ENCODE results near the gene NKG7. TPM values are rescaled to one million over a fixed set of nuclear protein-coding genes. Genes with fewer than 3 reads are reported as not detected.

Gene NKG7
- total and polyA plus RNA-seq, 7 donors = 1.2 to 14.5 (median 3.1) TPM; not detected in 3

DNA sequence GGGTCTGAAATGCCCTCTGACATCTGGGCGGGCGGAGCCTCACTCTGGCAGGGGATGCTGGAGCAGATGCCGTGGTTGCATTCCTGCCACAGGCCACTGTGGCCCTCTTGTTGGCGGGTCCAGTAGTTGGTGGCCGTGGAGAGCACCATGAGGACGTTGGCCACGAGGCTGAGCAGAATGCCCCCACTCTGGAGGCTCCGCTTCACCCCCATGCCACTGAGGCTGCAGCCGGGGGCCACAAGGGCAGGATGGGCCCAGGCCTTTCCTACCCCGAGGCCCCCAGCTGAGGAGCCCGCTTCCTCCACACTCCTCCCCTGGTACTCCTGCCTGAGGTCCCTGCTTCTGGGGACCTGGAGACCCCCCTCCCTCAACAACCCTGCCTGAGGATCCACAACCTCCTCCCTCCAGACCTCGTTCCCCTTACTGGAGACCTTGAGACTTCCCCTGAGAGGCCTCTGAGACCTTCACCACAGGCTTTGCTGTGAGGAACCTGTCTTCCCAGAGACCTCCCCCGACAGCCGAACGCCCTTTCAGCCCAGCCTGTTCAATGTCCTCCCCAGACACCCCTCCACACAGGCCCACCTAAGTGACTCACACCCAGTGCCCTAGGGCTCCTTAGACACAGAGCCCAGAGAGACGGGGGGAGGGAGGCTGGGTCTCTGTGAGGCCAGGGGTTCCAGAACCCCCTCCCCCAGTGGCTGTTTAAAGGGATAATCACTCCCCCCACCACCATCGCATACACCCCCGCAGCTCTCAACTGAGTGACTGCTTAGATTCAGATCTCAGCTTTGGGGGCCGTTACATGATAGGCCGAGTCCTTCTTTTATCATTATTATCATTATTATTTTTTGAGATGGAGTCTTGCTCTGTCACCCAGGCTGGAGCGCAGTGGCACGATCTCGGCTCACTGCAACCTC, 3.8 kb downstream of the NKG7 start, which contains the start of gene CLDND2:
TSS of gene CLDND2 (minus strand) at position 638 of the 917 bp plus-strand sequence. CDS start at position 212, 426 bp downstream.
- DNase-seq = no peak
- Histone ChIP-seq H3K4me1 (peaks cover 0 to 39% (median 23%) of the 10 kb centered on the region in 4 donors), H3K9me3 (no peaks in the 10 kb centered on the region), H3K4me3 (peak within 1 kb of the TSS; percentile 64 to 93 (median 74)), H3K27ac (peak within 1 kb of the TSS; percentile 97 to 100 (median 98)), H3K36me3 (no peaks in the 10 kb centered on the region), H3K27me3 (no peaks in the 10 kb centered on the region)
- TF ChIP-seq EP300 (IDR thresholded peaks at IDR 0.05) = no peak
- no peak for TF ChIP-seq POLR2AphosphoS5 (IDR thresholded peaks at IDR 0.05)
- TF ChIP-seq, protein P1, sequence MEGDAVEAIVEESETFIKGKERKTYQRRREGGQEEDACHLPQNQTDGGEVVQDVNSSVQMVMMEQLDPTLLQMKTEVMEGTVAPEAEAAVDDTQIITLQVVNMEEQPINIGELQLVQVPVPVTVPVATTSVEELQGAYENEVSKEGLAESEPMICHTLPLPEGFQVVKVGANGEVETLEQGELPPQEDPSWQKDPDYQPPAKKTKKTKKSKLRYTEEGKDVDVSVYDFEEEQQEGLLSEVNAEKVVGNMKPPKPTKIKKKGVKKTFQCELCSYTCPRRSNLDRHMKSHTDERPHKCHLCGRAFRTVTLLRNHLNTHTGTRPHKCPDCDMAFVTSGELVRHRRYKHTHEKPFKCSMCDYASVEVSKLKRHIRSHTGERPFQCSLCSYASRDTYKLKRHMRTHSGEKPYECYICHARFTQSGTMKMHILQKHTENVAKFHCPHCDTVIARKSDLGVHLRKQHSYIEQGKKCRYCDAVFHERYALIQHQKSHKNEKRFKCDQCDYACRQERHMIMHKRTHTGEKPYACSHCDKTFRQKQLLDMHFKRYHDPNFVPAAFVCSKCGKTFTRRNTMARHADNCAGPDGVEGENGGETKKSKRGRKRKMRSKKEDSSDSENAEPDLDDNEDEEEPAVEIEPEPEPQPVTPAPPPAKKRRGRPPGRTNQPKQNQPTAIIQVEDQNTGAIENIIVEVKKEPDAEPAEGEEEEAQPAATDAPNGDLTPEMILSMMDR (IDR thresholded peaks at IDR 0.05) = no peak
- no peak for TF ChIP-seq POLR2A (IDR thresholded peaks at IDR 0.05)
- intact Hi-C loops (cut with DNase I) = loop anchor here (2.0 to 10.0 kb wide), 2 partner anchors 26 to 206 kb away; partner anchors contain the start of gene ZNF175
- 61 to 69% methylated on average over 23 of the region's 23 CpGs for WGBS, 2 donors

DNA sequence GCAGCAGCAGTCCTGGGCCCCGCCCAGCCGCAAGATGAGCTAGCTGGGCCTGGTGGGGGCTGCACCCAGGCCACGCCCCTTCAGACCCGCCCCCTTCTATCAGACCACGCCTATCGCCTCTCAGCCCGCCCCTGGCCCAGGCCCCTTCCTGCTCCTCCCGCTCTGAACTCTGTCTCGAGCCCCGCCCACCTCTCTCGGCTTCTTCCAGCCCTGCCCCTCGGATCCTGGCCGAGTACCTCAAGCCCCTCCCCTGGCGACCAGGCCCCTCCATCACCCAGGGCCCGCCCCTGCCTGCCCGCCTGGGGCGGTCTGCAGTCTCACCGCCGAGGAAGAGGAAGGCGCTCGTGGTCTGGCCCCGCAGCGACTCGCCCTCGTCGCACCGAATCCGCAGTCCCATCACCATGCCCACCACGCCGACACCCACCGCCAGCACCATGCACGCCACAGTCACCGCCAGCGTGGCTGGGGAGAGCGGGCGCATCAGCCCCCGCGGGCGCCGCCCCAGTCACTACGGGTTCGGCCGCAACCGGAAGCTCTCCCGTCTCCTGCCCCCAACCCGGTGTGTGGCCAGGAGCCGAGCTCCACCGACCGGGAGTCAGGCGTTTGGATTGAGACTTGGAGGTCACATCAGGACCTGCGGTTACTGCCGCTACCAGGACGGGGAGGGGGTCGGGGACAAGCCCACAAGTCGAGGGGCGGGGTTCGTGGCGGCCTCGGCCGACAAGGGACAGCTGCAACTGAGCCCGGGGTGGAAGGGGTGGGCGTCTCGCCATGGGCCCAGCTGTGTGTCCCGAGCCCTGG, 4.7 kb downstream of the NKG7 start:
- intact Hi-C loops (cut with DNase I) = loop anchor here (1.0 to 10.0 kb wide), 3 partner anchors 27 to 322 kb away; partner anchors contain the start of gene ZNF175
- TF ChIP-seq POLR2A (IDR thresholded peaks at IDR 0.05) (no peak), POLR2AphosphoS5 (IDR thresholded peaks at IDR 0.05) (peak in 1 of 4 donors; percentile 60)
- Histone ChIP-seq H3K36me3 (no peaks in the 10 kb centered on the region), H3K27me3 (no peaks in the 10 kb centered on the region), H3K4me3 (peak overlapping the region; percentile 64 to 93 (median 74)), H3K27ac (peak overlapping the region; percentile 97 to 100 (median 98)), H3K9me3 (no peaks in the 10 kb centered on the region), H3K4me1 (peaks cover 0 to 46% (median 26%) of the 10 kb centered on the region in 4 donors)
- DNase-seq = peak; percentile 100
- 1% methylated on average over 64 of the region's 64 CpGs for WGBS, 2 donors

DNA sequence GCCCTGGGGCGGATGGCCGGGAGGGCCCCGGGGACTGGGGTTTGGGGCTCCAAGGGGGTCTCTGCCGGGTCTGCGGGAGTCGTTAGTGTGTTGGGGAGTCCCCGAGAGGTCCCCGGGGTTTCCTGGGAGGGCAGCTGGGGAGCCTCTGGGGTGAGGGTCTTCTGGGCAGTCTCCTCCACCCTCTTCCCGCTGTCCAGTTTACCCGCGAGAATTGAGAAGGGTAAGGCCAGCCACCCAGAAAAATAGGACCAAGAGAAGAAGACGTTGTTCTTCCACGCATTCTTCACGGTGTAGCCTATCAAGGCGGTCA, 5.2 kb downstream of the NKG7 start:
- peak overlapping the region; percentile 97 to 100 (median 98) for H3K27ac ChIP-seq
- no peak for DNase-seq
- H3K36me3 ChIP-seq = no peaks in the 10 kb centered on the region
- no peaks in the 10 kb centered on the region for H3K27me3 ChIP-seq
- 0 to 1% methylated on average over 15 of the region's 15 CpGs for WGBS, 2 donors
- H3K9me3 ChIP-seq = no peaks in the 10 kb centered on the region
- TF ChIP-seq, protein P1 (IDR thresholded peaks at IDR 0.05) = no peak
- TF ChIP-seq POLR2AphosphoS5 (IDR thresholded peaks at IDR 0.05) (peak; percentile 95 to 99 (median 99)), EP300 (IDR thresholded peaks at IDR 0.05) (peak in 1 of 4 donors; percentile 11), POLR2A (IDR thresholded peaks at IDR 0.05) (peak; percentile 82 to 89)
- intact Hi-C loops (cut with DNase I) = loop anchor here (1.0 to 10.0 kb wide), 2 partner anchors 208 to 322 kb away; partner anchors contain the start of gene ZNF175
- H3K4me3 ChIP-seq = peak overlapping the region; percentile 64 to 93 (median 74)
- peaks cover 0 to 51% (median 27%) of the 10 kb centered on the region in 4 donors for H3K4me1 ChIP-seq

DNA sequence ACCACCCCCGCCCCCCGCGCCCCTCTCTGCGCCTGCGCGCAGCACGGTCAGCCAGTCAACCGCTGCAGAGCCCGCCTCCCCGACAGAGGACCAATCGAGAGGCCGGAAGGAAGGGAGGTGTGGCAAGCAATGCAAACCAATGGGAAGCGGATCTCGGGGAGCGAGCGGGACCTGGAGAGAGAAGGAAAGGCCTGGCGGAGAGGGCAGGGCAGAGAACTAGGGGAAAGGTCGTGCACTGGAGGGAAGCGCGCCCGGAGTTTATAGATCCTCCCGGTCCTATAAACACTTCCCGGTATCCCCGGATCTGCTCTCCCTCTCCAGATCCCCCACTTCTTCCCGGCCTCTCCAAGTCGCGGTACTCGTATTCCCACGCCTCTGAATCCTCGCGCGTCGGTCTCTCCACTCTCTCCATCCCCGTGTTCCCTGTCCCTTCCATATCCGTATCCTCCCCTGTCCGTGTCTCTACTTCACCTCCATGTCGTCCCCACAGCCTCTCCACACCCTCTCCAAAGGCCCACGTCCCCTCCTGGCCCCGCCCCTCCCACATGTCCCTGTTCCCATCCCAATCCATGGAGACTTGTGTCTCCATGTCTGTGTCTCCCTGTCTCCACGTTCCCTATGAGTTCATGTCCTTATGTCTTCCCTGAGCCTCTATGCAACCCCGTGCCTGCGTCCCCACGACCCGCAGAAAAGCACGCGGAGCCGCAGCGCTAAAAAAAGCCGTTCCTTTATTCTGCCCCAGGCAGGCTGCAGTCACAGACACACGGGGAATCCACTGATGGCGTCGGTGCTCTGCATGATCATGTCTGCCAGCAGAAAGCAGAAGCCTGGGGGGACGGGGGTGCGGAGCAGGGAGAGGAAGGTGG, 5.8 kb downstream of the NKG7 start:
- TF ChIP-seq POLR2A (IDR thresholded peaks at IDR 0.05) (peak; percentile 52 to 64), POLR2AphosphoS5 (IDR thresholded peaks at IDR 0.05) (peak; percentile 85 to 99 (median 96)), EP300 (IDR thresholded peaks at IDR 0.05) (no peak)
- Histone ChIP-seq H3K4me1 (peaks cover 0 to 54% (median 27%) of the 10 kb centered on the region in 4 donors), H3K27ac (peak overlapping the region; percentile 97 to 100 (median 98)), H3K36me3 (no peaks in the 10 kb centered on the region), H3K27me3 (no peaks in the 10 kb centered on the region), H3K9me3 (no peaks in the 10 kb centered on the region), H3K4me3 (peak overlapping the region; percentile 64 to 93 (median 74))
- DNase-seq = peak; percentile 100
- intact Hi-C loops (cut with DNase I) = loop anchor here (1.0 to 10.0 kb wide), 3 partner anchors 26 to 323 kb away; partner anchors contain the start of gene ZNF175
- 0 to 1% methylated on average over 54 of the region's 54 CpGs for WGBS, 2 donors
